Fibroblast of upper back skin (primary cell): ENCODE results near the gene BNIP3.
"Not testable (repeated sequence)": the region's sequence is repeated elsewhere in the genome, so short reads cannot be mapped to it uniquely, and the experiment has no call there.

Source experiments
- DNase-seq: peaks from one replicate; pipeline ENCODE4 v3.0.0-alpha.2; 2013

The BNIP3 gene

DNA sequence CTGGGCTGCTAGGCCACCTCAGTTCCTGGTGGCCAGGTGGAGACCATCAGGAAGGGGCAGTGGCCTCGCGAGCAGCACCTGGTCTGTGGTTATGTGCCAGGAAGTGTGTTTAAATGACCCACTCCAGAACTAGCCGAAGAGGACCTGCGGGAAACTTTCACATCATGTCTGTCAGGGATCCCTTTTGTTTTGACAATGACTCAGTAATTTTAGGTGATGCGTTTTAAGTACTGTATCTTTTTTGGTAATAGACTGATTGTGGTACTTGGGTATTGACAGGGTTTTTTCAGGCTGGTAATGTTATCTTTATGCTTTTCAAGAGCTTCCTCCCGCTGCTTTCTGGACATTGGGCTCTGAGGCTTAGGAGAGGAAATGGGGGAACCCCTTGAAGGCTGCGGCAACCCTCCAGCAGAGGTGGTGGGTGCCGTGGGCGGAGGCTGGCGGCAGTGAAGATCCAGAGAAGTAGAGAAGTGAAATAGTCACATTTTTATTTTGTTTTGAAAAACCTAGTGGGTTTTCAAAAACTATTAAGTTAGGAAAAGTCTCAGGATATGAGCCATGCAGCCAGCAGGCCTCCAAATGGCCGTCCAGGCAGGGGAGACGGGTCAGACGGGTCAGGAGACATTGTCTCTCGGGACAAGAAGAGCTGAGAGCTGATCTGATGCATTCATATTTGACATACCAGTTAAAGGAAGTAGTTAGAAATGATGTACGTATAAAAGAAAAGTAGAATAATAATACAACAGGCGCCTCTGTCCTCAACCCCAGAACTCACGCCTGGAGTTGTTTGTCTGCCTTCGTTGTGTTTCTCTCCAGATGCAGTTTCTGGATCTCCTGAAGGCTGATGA is 53.3 kb downstream of the BNIP3 start:
- DNase-seq = peak; percentile 36

GRCh38 chr10:131926743-131927595 is 54.8 kb downstream of the BNIP3 start:
- no peak for DNase-seq

GRCh38 chr10:131926253-131926652 is 55.5 kb downstream of the BNIP3 start:
- no peak for DNase-seq

GRCh38 chr10:131925716-131926115 is 56.0 kb downstream of the BNIP3 start:
- DNase-seq = no peak

DNA sequence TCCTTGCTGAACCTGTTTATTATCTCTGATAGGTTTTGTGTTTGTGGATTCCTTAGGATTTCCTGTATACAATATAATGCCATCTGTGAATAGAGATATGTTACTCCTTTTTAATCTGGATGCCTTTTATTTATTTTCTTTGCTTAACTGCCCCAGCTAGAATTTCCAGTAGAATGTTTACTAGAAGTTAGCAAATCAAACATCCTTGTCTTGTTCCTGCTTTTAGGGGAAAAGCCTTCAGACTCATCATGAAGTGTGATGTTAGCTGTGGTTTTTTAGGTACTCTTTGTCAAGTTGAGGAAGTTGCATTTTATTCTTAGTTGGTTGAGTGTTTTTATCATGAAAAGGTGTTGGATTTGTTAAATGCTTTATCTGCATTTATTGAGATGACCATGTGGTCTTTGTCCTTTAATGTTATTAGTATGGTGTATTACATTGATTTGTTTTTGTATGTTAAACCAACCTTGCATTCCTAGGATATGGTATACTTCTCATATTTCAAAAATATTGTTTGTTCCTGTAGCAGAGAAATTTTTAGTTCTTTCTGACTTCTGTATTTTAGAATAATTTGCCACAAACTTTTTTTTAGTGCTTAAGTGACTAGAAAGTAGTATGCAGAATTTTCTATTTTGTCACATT is 56.6 kb downstream of the BNIP3 start:
- DNase-seq = no peak

DNA sequence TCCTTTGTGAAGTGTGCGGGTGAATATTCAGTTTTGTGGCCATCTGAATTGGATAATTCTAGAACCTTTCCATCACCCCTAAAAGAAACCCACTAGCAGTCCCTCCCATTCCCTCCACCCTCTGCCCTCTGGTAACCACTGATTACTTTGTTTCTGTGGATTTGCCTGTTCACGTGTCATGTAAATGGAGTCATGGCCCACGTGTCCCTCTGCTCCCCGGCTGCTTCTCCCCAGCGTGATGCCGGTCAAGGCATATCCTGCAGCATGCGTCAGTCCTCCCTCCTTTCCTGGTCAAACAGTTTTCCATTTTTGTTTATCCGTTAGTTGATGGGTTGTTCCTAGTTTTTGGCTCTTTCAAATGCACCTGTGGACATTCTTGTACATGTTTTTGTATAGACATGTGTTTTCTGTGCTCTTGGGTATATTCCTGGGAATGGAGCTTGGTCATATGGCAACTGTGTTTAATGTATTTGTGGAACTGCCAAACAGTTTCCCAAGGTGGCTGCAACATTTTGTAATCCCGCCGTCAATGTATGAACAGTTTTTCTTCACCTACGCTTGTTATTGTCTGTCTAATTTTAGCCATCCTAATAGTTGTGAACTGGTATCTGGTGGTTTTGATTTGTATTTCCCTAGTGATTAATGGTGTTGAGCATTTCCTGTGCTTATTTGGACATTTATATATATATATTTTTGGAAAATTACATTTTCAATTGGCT is 58.5 kb downstream of the BNIP3 start:
- no peak for DNase-seq

DNA sequence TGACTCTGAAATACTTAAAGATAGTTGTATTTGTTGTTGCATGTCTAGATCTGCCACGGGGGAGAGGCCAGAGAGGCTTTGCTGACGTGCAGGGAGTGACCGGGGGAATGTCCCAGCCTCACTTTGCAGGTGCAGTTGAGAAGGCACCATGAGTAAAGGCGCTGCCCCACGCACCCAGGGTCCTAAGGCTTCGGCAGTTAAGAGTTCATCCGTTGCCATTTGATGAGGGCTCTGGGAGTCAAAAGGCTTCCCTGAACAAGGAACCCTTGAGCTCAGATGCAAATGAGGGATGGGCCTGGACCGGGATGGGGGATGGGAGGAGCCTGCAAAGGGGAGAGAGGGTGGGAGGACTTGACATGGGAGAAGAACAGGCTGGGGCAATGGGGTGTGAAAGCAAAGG is 60.5 kb downstream of the BNIP3 start:
- no peak for DNase-seq

DNA sequence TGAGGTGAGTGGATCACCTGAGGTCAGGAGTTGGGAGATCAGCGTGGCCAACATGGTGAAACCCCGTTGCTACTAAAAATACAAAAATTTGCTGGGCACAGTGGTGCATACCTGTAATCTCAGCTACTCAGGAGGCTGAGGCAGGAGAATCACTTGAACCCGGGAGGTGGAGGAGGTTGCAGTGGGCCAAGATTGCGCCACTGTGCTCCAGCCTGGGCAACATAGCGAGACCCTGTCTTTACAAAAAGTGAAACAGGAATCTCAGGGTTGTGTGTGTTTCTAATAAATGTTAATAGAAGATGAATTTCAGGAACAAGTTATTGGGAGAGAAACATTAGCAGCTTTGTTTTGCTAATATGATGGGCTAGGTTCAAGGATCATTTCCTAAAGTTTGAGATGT is 61.0 kb downstream of the BNIP3 start:
- no peak for DNase-seq

DNA sequence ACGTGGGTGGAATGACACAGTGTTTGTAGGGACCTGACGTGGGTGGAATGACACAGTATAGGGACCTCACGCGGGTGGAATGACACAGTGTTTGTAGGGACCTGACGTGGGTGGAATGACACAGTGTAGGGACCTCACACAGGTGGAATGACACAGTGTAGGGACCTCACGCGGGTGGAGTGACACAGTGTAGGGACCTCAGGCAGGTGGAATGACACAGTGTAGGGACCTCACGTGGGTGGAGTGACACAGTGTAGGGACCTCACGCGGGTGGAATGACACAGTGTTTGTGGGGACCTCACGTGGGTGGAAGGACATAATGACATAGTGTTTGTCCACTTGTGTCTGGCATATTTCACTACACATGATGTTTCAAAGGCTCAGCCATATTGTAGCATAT is 61.6 kb downstream of the BNIP3 start:
- no peak for DNase-seq

- not testable (repeated sequence) for DNase-seq
These were observed 62.3 kb downstream of the BNIP3 start for GRCh38 chr10:131919461-131919860.
